Esophagus muscularis mucosa (tissue), 4 donors: Measurements from ENCODE around the gene SDF4.

Experiments used
- EP300 ChIP-seq: sonication (generic); formaldehyde crosslinking; IDR thresholded peaks from one replicate; pipeline ENCODE4 v1.6.1; 2017; ENCODE audit warnings: antibody characterized with exemption
- POLR2A ChIP-seq: fragments of 450-650 bp; IDR thresholded peaks from one replicate; pipeline ENCODE4 v1.6.1; 2017; ENCODE audit warnings: antibody characterized with exemption, moderate library complexity, mild to moderate bottlenecking, low read depth
- POLR2AphosphoS5 ChIP-seq, 2 donors: sonication (generic); formaldehyde crosslinking; IDR thresholded peaks; one replicate each; pipeline ENCODE4 v1.6.1; 2017; ENCODE audit warnings: antibody characterized with exemption in 2 of 2
- TF ChIP-seq, protein P1 (sequence below), 3 experiments: fragments of 200-600 bp in 2 of 3; fragments of 450-650 bp in 1 of 3; sonication (generic) in 2 of 3; IDR thresholded peaks; one replicate each; pipeline ENCODE4 v1.5.1; 2017 to 2019; ENCODE audit warnings: antibody characterized with exemption in 3 of 3, mild to moderate bottlenecking in 2 of 3, moderate library complexity in 1 of 3

- TF ChIP-seq, protein P1, sequence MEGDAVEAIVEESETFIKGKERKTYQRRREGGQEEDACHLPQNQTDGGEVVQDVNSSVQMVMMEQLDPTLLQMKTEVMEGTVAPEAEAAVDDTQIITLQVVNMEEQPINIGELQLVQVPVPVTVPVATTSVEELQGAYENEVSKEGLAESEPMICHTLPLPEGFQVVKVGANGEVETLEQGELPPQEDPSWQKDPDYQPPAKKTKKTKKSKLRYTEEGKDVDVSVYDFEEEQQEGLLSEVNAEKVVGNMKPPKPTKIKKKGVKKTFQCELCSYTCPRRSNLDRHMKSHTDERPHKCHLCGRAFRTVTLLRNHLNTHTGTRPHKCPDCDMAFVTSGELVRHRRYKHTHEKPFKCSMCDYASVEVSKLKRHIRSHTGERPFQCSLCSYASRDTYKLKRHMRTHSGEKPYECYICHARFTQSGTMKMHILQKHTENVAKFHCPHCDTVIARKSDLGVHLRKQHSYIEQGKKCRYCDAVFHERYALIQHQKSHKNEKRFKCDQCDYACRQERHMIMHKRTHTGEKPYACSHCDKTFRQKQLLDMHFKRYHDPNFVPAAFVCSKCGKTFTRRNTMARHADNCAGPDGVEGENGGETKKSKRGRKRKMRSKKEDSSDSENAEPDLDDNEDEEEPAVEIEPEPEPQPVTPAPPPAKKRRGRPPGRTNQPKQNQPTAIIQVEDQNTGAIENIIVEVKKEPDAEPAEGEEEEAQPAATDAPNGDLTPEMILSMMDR (IDR thresholded peaks at IDR 0.05): no peak
- TF ChIP-seq POLR2AphosphoS5 (IDR thresholded peaks at IDR 0.05) (no peak), POLR2A (no peak), EP300 (no peak)
These were observed 8.5 kb downstream of the SDF4 start for GRCh38 chr1:1223321-1223720.
